DMS53 (cell line): ENCODE results near the gene GRID2.
A peak's percentile ranks its signal among the peaks of the same experiment; 100 is the strongest.

Experiments
- DNase-seq: peaks from one replicate; lab custom pipeline; 2025; lab: John Stamatoyannopoulos, UW

GRID2 gene

DNA sequence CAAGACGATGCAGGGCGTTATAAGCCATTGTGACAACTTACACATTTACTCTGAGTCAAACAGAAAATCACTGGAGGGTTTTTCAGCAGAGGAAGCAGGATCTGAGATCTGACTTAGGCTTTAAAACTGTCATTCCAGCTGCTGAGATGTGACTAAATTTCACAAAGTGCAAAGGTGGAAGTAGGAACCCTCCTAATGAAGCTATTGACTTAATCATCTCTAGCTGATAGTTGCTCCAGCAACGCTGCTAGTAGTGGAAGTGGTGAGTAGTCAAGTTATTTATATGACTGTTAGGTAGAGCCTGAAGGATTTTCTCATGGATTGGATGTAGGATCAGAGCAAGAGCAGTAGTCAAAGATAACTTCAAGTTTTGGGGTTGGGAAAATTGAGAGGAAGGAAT, 218.6 kb downstream of the GRID2 start:
- no peak for DNase-seq

GRCh38 chr4:92524131-92524530, 220.4 kb downstream of the GRID2 start:
- DNase-seq = no peak

- no peak for DNase-seq
Observed at GRCh38 chr4:92528541-92528940, 224.8 kb downstream of the GRID2 start.

GRCh38 chr4:92529510-92529909, 225.7 kb downstream of the GRID2 start:
- no peak for DNase-seq

- DNase-seq = no peak
Observed at GRCh38 chr4:92535599-92535998, 231.8 kb downstream of the GRID2 start.

GRCh38 chr4:92551616-92552015, 247.8 kb downstream of the GRID2 start:
- DNase-seq = no peak

GRCh38 chr4:92566269-92566668, 262.5 kb downstream of the GRID2 start:
- no peak for DNase-seq

DNA sequence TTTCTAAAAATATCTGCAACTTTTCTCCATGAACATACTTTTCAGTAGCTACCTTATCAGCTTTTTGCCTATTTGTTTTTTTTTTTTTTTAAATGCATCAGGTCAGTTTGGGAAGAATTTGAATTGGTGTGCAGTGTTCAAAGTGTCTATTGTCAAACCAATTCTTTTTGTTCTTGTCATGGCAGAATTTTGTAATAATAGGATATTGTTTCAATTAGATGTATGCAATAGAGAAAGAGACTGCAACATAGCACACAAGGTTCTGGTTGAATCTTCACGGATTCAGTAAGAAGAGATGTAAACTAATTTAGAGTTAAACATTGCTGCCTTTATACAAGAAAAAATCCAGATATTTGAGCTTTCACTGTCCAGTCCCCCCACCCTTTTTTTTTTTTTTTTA, 277.1 kb downstream of the GRID2 start:
- DNase-seq = no peak

DNA sequence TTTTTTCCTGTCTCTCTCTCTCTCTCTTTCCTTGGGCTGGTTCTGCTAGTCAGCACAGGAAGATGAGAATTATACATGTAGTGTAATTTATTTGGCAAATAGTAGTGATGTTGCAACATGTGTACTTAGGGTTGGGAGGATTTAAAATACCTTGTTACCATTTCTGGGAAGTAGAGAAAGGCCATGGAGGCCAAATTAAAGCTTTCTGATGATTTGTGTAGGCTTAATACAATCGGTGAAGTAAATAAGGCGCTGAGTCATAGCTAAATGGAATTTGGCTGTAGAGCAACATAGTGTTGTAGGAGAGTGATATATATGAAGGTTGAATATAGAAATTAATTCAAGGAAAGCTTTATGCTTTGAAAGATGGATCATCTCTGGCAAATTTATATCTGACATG, 295.3 kb downstream of the GRID2 start:
- peak; percentile 21 for DNase-seq

- peak; percentile 4 for DNase-seq
Observed at GRCh38 chr4:92600638-92601037, 296.9 kb downstream of the GRID2 start.

DNA sequence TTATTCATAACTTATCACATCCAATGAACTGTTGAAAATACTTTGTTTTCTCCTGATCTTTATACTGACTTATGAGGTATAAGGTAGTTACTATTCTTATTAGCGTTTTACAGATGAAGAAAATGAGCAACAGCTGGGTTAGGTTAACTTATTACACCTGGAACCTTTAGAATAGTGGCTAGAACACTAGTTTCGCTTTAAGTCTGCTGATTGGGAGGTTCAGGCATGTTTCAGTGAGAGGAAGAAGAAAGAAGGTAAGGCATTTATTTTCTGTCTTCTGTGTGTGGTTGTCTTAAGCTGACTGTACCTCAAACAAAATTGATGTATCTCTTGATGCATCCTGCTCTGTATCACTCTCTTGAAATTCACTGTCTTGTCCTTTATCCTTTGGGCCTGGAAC, 302.5 kb downstream of the GRID2 start:
- DNase-seq = no peak

GRCh38 chr4:92615049-92615448, 311.3 kb downstream of the GRID2 start:
- DNase-seq = no peak

DNA sequence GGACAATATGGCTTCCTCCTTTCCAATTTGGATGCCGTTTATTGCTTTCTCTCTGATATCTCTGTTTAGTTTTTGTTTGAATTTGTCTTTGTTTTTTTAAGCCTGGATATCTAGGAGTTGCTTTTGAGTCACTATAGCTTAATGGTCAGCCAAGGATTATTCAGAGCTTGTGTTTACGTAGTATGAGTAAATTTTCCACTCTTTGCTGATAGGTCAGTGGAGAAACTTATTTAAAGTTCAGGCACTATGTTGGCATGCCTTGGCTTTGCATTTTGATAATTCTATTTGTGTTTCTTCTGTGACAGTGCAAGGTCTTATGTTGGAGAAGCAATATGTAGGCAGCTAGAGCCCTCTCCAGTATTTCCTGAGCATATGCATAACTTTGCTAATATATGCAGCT, 315.2 kb downstream of the GRID2 start:
- no peak for DNase-seq

DNA sequence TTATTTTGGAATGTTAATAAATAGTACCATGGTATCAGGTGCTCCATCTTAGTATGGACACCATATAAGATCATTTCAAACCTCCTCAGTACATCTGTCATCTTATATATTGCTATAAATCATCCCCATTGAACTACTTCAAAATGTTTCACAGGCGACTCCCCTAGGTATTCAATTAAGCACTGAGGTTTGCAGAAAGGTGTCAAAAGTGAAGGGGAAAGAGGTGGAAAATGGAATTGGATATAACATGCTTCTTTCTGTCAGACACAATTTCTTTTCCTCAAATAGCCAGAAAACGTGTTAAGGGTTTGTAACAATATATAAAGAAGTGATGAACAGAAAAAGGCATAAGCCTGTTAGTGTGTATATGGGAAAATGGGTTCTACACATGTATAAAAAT, 325.5 kb downstream of the GRID2 start:
- DNase-seq = no peak

- no peak for DNase-seq
Observed at GRCh38 chr4:92634882-92635281, 331.1 kb downstream of the GRID2 start.

GRCh38 chr4:92636038-92636806, 332.5 kb downstream of the GRID2 start:
- DNase-seq = no peak

GRCh38 chr4:92641409-92641808, 337.6 kb downstream of the GRID2 start:
- DNase-seq = no peak

- no peak for DNase-seq
Observed at GRCh38 chr4:92646826-92647225, 343.1 kb downstream of the GRID2 start.

GRCh38 chr4:92651536-92651935, 347.8 kb downstream of the GRID2 start:
- DNase-seq = peak; percentile 15

- no peak for DNase-seq
Observed at GRCh38 chr4:92654084-92654483, 350.3 kb downstream of the GRID2 start.

- no peak for DNase-seq
Observed at GRCh38 chr4:92657695-92658094, 353.9 kb downstream of the GRID2 start.

DNA sequence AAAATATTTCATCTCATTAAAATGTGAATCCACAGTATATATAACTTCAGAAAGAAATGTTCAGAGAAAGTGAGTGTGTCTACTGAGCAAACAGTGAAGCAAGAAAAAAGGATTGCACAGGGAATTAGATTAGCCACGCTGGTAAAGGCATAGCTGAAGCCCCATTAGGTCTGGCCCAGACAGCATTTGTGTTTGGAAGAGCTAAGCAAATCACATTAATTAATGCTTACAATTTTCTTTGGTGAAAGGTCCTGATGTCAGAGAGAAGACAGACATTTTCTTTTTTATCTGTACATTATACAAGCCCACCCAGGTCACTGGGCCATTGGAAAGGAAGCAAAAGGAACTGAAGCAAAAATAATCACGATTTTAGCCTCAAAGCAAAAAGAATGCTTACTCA, 354.6 kb downstream of the GRID2 start:
- no peak for DNase-seq

GRCh38 chr4:92677805-92678204, 374.0 kb downstream of the GRID2 start:
- DNase-seq = no peak

- DNase-seq = no peak
Observed at GRCh38 chr4:92678292-92678691, 374.5 kb downstream of the GRID2 start.
